Measurements from ENCODE around the gene PTPRZ1. TPM values are rescaled to one million over a fixed set of nuclear protein-coding genes. Genes with fewer than 3 reads are reported as not detected.
A peak's percentile ranks its signal among the peaks of the same experiment; 100 is the strongest.

PTPRZ1 gene
- total RNA-seq, 1 experiment from 2014 or later, result not detected

GRCh38 chr7:121873289-121874194 is 581 bp downstream of the PTPRZ1 start:
- no peak overlapping the region for H3K27ac Mint-ChIP-seq (ENCODE audit: unreplicated experiment)
- no peaks in the 10 kb centered on the region for H3K36me3 ChIP-seq (ENCODE audit: control insufficient read depth, insufficient read depth, low read length)
- ChIA-PET CTCF (no interaction called here), POLR2A (no interaction called here)
- H3K9me3 Mint-ChIP-seq (ENCODE audit: unreplicated experiment), result no peaks in the 10 kb centered on the region
- no peaks in the 10 kb centered on the region; the same call in 1 of the 2 replicates for H3K27me3 ChIP-seq (replicated peaks; ENCODE audit: control insufficient read depth, insufficient read depth, low read length)
- H3K4me3 Mint-ChIP-seq (ENCODE audit: unreplicated experiment), result peak overlapping the region; percentile 82
- no peaks in the 10 kb centered on the region for H3K36me3 Mint-ChIP-seq (ENCODE audit: insufficient read depth, unreplicated experiment)
- intact Hi-C loops (cut with micrococcal nuclease; ENCODE audit: unreplicated experiment), result loop anchor here (5.0 kb wide), 1 partner anchor 124 kb away; no protein-coding TSS in a partner anchor
- TF ChIP-seq CTCF (IDR thresholded peaks at IDR 0.05; ENCODE audit: insufficient read depth in 1 of 2, low read depth in 1 of 2, low read length in 1 of 2, severe bottlenecking in 1 of 2, unreplicated experiment in 1 of 2), result no peak
- H3K27me3 Mint-ChIP-seq (ENCODE audit: insufficient read depth, unreplicated experiment), result peaks cover 29% of the 10 kb centered on the region
- no peaks in the 10 kb centered on the region for H3K4me1 ChIP-seq
- DNase-seq, result peak in 1 of 2 experiments; percentile 3
- peak overlapping the region; percentile 32 for H3K4me3 ChIP-seq (ENCODE audit: low read depth, low read length)
- H3K9me3 ChIP-seq, result no peaks in the 10 kb centered on the region
- no TSS peak for BruUV-seq (replicated peaks)
- H3K4me1 Mint-ChIP-seq (ENCODE audit: low read depth, unreplicated experiment), result peaks cover 12% of the 10 kb centered on the region

- no peak overlapping the region for H3K4me3 ChIP-seq (ENCODE audit: low read depth, low read length)
- no TSS peak for BruUV-seq (replicated peaks)
- ChIA-PET POLR2A (no interaction called here), CTCF (no interaction called here)
- Mint-ChIP-seq H3K36me3 (ENCODE audit: insufficient read depth, unreplicated experiment) (no peaks in the 10 kb centered on the region), H3K27ac (ENCODE audit: unreplicated experiment) (no peak overlapping the region), H3K4me1 (ENCODE audit: low read depth, unreplicated experiment) (peaks cover 12% of the 10 kb centered on the region), H3K4me3 (ENCODE audit: unreplicated experiment) (no peak overlapping the region), H3K9me3 (ENCODE audit: unreplicated experiment) (no peaks in the 10 kb centered on the region), H3K27me3 (ENCODE audit: insufficient read depth, unreplicated experiment) (peaks cover 36% of the 10 kb centered on the region)
- H3K4me1 ChIP-seq, result no peaks in the 10 kb centered on the region
- no peak for DNase-seq
- H3K9me3 ChIP-seq, result no peaks in the 10 kb centered on the region
- intact Hi-C loops (cut with micrococcal nuclease; ENCODE audit: unreplicated experiment), result loop anchor here (5.0 kb wide), 1 partner anchor 123 kb away; no protein-coding TSS in a partner anchor
- TF ChIP-seq CTCF (IDR thresholded peaks at IDR 0.05; ENCODE audit: insufficient read depth in 1 of 2, low read depth in 1 of 2, low read length in 1 of 2, severe bottlenecking in 1 of 2, unreplicated experiment in 1 of 2), result no peak
- H3K36me3 ChIP-seq (ENCODE audit: control insufficient read depth, insufficient read depth, low read length), result no peaks in the 10 kb centered on the region
- H3K27me3 ChIP-seq (replicated peaks; ENCODE audit: control insufficient read depth, insufficient read depth, low read length), result no peaks in the 10 kb centered on the region; the same call in 1 of the 2 replicates
These were observed 1.3 kb downstream of the PTPRZ1 start for GRCh38 chr7:121874298-121874697.

- no peaks in the 10 kb centered on the region for H3K9me3 ChIP-seq
- Mint-ChIP-seq H3K27ac (ENCODE audit: unreplicated experiment) (no peak overlapping the region), H3K9me3 (ENCODE audit: unreplicated experiment) (no peaks in the 10 kb centered on the region), H3K4me3 (ENCODE audit: unreplicated experiment) (no peak overlapping the region), H3K4me1 (ENCODE audit: low read depth, unreplicated experiment) (peaks cover 12% of the 10 kb centered on the region), H3K27me3 (ENCODE audit: insufficient read depth, unreplicated experiment) (peaks cover 36% of the 10 kb centered on the region), H3K36me3 (ENCODE audit: insufficient read depth, unreplicated experiment) (no peaks in the 10 kb centered on the region)
- intact Hi-C loops (cut with micrococcal nuclease; ENCODE audit: unreplicated experiment), result no loop called here
- no peak overlapping the region for H3K4me3 ChIP-seq (ENCODE audit: low read depth, low read length)
- no peak for DNase-seq
- ChIA-PET POLR2A (no interaction called here), CTCF (no interaction called here)
- H3K27me3 ChIP-seq (replicated peaks; ENCODE audit: control insufficient read depth, insufficient read depth, low read length), result no peaks in the 10 kb centered on the region; the same call in 1 of the 2 replicates
- TF ChIP-seq CTCF (IDR thresholded peaks at IDR 0.05; ENCODE audit: insufficient read depth in 1 of 2, low read depth in 1 of 2, low read length in 1 of 2, severe bottlenecking in 1 of 2, unreplicated experiment in 1 of 2), result no peak
- no peaks in the 10 kb centered on the region for H3K36me3 ChIP-seq (ENCODE audit: control insufficient read depth, insufficient read depth, low read length)
- no TSS peak for BruUV-seq (replicated peaks)
- H3K4me1 ChIP-seq, result no peaks in the 10 kb centered on the region
These were observed 2.2 kb downstream of the PTPRZ1 start for GRCh38 chr7:121875203-121875602.
